Nephron (organoid): Measurements from ENCODE around the gene STK40.

Experiments
- H3K27ac Mint-ChIP-seq, 3 experiments: 2 replicates each; pipeline ENCODE4 v1.8.0; 2020; ENCODE audit warnings: mixed read lengths in 3 of 3, mild to moderate bottlenecking in 2 of 3, moderate library complexity in 1 of 3
- H3K27me3 Mint-ChIP-seq: 2 replicates; pipeline ENCODE4 v1.8.0; 2021; ENCODE audit warnings: low read depth, mild to moderate bottlenecking, moderate library complexity, mixed read lengths
- H3K36me3 Mint-ChIP-seq: 2 replicates; pipeline ENCODE4 v1.8.0; 2020; ENCODE audit warnings: low read depth, mixed read lengths
- H3K4me1 Mint-ChIP-seq: 2 replicates; pipeline ENCODE4 v1.8.0; 2020; ENCODE audit warnings: mixed read lengths
- H3K4me3 Mint-ChIP-seq, 3 experiments: 2 replicates each; pipeline ENCODE4 v1.8.0; 2020; ENCODE audit warnings: mild to moderate bottlenecking in 3 of 3, mixed read lengths in 3 of 3, moderate library complexity in 2 of 3
- H3K9me3 Mint-ChIP-seq: 2 replicates; pipeline ENCODE4 v1.8.0; 2020; ENCODE audit warnings: mixed read lengths
- TF ChIP-seq, protein P1 (sequence below), 3 experiments: fragments of 200-600 bp; sonication (generic); IDR thresholded peaks; one replicate each; pipeline ENCODE4 v1.5.0; 2021; ENCODE audit warnings: antibody characterized with exemption in 3 of 3; ENCODE audit not compliant: unreplicated experiment in 3 of 3

STK40 gene

DNA sequence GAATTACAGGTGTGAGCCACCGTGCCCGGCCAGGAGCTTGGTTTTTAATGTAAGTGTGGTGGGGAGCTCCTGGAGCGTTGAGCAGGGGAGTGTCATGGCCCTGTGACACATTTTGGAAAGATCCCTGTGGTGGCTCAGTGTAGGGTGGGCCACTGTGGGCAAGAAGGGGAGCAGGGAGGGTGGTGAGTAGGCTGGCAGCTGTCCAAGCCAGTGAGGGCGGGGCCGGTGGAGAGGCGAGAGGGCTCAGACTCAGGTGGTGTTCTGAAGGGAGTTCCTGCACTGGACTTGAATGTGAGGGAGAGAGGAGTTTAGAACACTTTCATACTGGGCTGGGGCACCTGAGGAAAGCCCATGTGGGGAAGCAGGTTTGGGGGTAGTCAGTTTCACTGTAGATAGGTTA is 59.2 kb downstream of the STK40 start:
- Mint-ChIP-seq H3K27me3 (no peaks in the 10 kb centered on the region), H3K36me3 (peaks cover 10% of the 10 kb centered on the region), H3K4me3 (peak overlapping the region in 2 of 3 experiments; percentile 6 to 27), H3K4me1 (peaks cover 49% of the 10 kb centered on the region), H3K27ac (peak overlapping the region; percentile 99), H3K9me3 (no peaks in the 10 kb centered on the region)
- TF ChIP-seq, protein P1, sequence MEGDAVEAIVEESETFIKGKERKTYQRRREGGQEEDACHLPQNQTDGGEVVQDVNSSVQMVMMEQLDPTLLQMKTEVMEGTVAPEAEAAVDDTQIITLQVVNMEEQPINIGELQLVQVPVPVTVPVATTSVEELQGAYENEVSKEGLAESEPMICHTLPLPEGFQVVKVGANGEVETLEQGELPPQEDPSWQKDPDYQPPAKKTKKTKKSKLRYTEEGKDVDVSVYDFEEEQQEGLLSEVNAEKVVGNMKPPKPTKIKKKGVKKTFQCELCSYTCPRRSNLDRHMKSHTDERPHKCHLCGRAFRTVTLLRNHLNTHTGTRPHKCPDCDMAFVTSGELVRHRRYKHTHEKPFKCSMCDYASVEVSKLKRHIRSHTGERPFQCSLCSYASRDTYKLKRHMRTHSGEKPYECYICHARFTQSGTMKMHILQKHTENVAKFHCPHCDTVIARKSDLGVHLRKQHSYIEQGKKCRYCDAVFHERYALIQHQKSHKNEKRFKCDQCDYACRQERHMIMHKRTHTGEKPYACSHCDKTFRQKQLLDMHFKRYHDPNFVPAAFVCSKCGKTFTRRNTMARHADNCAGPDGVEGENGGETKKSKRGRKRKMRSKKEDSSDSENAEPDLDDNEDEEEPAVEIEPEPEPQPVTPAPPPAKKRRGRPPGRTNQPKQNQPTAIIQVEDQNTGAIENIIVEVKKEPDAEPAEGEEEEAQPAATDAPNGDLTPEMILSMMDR (IDR thresholded peaks at IDR 0.05; ENCODE audit: unreplicated experiment in 3 of 3), result no peak

DNA sequence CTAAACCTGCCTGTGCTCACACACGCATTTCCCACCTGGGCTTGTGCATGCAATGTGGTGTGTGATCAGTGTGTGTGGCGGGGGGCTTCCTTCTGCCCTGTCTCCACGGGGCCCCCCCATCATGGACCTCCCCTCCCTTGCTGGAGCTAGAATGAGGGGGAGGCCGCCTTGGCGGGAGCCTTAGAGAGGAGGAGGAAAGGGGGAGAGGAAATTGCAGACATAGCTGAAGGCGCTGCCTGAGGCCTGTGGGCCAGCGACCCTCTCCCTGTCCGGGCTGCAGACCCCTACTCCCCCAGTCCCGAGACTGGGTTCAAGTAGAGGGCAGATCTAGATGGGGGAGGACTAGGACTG is 61.4 kb downstream of the STK40 start:
- TF ChIP-seq, protein P1 (IDR thresholded peaks at IDR 0.05; ENCODE audit: unreplicated experiment in 3 of 3), result no peak
- H3K36me3 Mint-ChIP-seq, result peaks cover 8% of the 10 kb centered on the region
- no peaks in the 10 kb centered on the region for H3K9me3 Mint-ChIP-seq
- H3K27ac Mint-ChIP-seq, result peak overlapping the region; percentile 99
- H3K27me3 Mint-ChIP-seq, result no peaks in the 10 kb centered on the region
- peaks cover 57% of the 10 kb centered on the region for H3K4me1 Mint-ChIP-seq
- H3K4me3 Mint-ChIP-seq, result peak overlapping the region; percentile 90 to 93 (median 91)

DNA sequence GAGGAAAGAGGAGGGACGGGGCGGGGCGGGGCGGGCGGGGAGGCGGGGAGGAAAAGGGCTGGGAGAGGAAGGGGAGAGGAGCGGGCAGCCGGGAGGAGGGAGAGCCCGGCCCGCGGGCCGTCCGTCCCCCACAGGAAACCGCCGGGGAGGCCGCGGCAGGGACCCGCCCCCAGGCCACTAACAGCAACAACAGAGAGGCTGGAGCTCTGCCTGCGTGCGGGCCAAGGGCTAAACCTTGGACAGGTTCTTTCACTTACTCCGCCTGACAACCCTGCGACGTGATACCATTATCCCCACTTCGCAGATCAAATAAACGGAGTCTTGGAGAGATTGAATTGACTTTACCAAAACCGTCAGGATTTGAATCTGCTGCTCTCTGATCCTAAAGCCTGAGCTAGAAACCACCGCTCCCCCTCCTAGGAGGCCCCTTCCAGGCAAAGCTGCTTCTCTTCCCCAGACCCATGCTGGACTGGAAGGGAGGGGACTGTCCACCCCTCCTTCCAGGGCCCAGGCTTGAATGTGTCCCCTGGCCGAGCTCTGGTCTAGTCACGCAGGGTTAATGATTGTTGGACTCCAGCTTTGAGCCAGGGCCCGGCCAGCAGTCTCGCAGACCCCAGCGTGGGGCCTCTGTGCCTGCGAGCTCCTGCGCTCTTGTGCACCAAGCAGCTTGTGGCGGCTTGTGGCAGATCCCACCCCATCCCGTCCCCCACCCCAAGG is 61.9 kb downstream of the STK40 start, which contains the start of gene EVA1B:
Gene EVA1B, minus strand, starts transcription at position 10 of the 717 bp plus-strand sequence. CDS start 608 bp downstream, outside the sequence.
- Mint-ChIP-seq H3K4me3 (peak within 1 kb of the TSS; percentile 90 to 93 (median 91)), H3K4me1 (peaks cover 55% of the 10 kb centered on the region), H3K9me3 (no peaks in the 10 kb centered on the region), H3K27ac (peak within 1 kb of the TSS; percentile 99), H3K27me3 (no peaks in the 10 kb centered on the region), H3K36me3 (peaks cover 8% of the 10 kb centered on the region)
- TF ChIP-seq, protein P1 (IDR thresholded peaks at IDR 0.05; ENCODE audit: unreplicated experiment in 3 of 3), result no peak

DNA sequence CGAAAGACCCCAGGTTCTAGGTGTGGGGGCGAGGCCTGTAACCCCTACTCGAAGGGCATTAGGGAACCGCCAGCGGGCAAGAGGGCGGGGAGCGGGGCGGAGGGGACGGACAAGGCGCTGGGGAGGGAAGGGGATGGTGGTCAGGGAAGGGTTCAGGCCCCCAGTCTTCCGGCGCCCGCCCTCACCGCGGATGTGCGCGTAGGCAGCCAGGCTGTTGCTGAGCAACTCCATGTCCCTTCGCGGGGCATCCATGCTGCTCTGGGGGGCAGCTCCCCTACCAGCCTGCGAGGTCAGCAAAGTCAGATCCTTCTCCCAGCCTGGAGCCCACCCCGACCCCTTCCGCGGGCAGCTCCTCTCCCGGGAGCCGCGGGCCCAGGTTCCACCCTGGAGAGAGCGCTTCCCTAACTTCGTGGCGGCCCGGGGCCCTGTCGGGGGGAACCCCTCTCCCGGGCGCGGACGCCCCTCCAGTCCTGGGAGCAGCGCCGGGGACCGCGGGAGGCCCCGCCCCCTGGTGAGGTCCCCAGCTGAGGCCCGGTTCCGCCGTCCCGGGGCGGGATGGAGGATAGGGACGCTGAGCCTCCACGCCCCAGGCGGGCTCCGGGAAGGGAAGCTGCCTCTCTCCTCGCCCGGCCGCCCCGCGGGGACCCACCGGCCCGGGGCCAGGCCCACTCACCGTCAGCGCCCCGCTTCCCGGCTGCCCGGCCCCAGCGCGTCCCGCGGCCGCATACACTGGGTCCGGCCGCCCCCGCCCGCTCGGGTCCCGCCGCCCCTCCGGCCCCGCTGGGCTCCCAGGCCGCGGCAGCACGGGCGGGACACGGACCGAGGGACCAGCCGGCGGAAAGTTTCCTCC is 62.7 kb downstream of the STK40 start:
- H3K4me3 Mint-ChIP-seq, result peak overlapping the region; percentile 81 to 86 (median 86)
- TF ChIP-seq, protein P1 (IDR thresholded peaks at IDR 0.05; ENCODE audit: unreplicated experiment in 3 of 3), result no peak
- peak overlapping the region; percentile 88 to 99 (median 94) for H3K27ac Mint-ChIP-seq
- H3K27me3 Mint-ChIP-seq, result no peaks in the 10 kb centered on the region
- H3K4me1 Mint-ChIP-seq, result peaks cover 51% of the 10 kb centered on the region
- H3K9me3 Mint-ChIP-seq, result no peaks in the 10 kb centered on the region
- peaks cover 11% of the 10 kb centered on the region for H3K36me3 Mint-ChIP-seq

DNA sequence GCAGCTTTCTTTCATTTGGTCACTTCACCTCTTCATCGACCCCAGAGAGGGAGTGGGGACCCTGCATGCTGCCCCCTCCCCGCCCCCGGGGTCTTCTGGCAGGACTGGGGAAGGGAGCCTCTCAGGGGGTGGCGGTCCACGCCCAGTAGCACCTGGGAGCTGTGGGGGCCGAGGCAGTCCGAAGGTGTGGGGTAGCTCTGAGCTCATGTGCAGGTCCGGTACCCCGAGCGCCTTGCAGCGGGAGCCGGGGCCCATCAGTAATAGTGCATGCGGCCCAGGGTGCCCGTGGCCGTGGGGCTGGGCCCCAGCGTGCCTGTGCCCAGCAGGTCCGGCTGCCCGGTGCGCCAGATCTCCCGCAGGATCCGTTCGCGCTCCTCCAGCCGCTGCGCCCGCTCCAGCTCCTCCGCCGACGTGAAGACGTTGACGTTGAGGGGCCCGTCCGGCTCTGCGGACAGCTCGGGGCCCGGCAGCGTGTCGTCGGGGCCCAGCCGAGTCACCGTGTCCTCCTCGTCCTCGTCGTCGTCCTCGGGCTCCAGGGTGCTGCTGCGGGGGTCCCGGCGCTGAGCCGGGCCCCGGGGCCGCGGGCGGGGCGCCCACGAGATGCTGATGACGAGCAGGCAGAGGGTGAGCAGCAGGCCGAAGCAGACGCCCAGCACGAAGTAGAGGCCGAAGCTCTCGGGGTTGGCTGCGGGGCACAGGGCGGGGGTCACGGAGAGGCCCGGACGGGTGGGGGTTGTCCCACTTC is 63.5 kb downstream of the STK40 start:
- Mint-ChIP-seq H3K27me3 (no peaks in the 10 kb centered on the region), H3K27ac (peak overlapping the region; percentile 94 to 100 (median 97)), H3K4me3 (peak overlapping the region; percentile 87 to 91 (median 88)), H3K4me1 (peaks cover 43% of the 10 kb centered on the region), H3K36me3 (peaks cover 14% of the 10 kb centered on the region), H3K9me3 (no peaks in the 10 kb centered on the region)
- TF ChIP-seq, protein P1 (IDR thresholded peaks at IDR 0.05; ENCODE audit: unreplicated experiment in 3 of 3), result no peak
